HG03571 (cell line): Measurements from ENCODE around the gene MYO1F.
"Not testable (repeated sequence)": the region's sequence is repeated elsewhere in the genome, so short reads cannot be mapped to it uniquely, and the experiment has no call there.

Experiments
- ATAC-seq: cut with Tn5 transposase; IDR thresholded peaks from one replicate; pipeline ENCODE4 v1.9.1; 2021; ENCODE audit not compliant: unreplicated experiment

Gene MYO1F

GRCh38 chr19:8519388-8519787 lies 57.9 kb downstream of the MYO1F start:
- no peak for ATAC-seq

GRCh38 chr19:8518536-8518935 lies 58.7 kb downstream of the MYO1F start:
- no peak for ATAC-seq

- ATAC-seq: no peak
Observed at GRCh38 chr19:8517551-8518442, 59.4 kb downstream of the MYO1F start.

GRCh38 chr19:8515317-8515716 lies 61.9 kb downstream of the MYO1F start:
- ATAC-seq: no peak

- not testable (repeated sequence) for ATAC-seq
Observed at GRCh38 chr19:8514505-8515009, 62.7 kb downstream of the MYO1F start.

- peak; percentile 85 for ATAC-seq
Observed at GRCh38 chr19:8513687-8514504, 63.3 kb downstream of the MYO1F start, which contains the start of gene ZNF414. Gene ZNF414 (minus strand): TSS chr19:8514167. CDS start chr19:8514046, 121 bp downstream.

GRCh38 chr19:8513036-8513686 lies 64.1 kb downstream of the MYO1F start:
- ATAC-seq: no peak

- no peak for ATAC-seq
Observed at GRCh38 chr19:8512115-8512967, 64.9 kb downstream of the MYO1F start.

- ATAC-seq: no peak
Observed at GRCh38 chr19:8511573-8512101, 65.6 kb downstream of the MYO1F start.

- no peak for ATAC-seq
Observed at GRCh38 chr19:8510589-8511115, 66.6 kb downstream of the MYO1F start.

GRCh38 chr19:8506402-8506957 lies 70.8 kb downstream of the MYO1F start:
- ATAC-seq: no peak

- no peak for ATAC-seq
Observed at GRCh38 chr19:8505680-8506401, 71.4 kb downstream of the MYO1F start.

- no peak for ATAC-seq
Observed at GRCh38 chr19:8504919-8505318, 72.3 kb downstream of the MYO1F start.

GRCh38 chr19:8504171-8504570 lies 73.1 kb downstream of the MYO1F start:
- ATAC-seq: no peak

- no peak for ATAC-seq
Observed at GRCh38 chr19:8503510-8503909, 73.7 kb downstream of the MYO1F start.

GRCh38 chr19:8501981-8502380 lies 75.3 kb downstream of the MYO1F start:
- ATAC-seq: no peak

- ATAC-seq: no peak
Observed at GRCh38 chr19:8501516-8501915, 75.7 kb downstream of the MYO1F start.

- ATAC-seq: no peak
Observed at GRCh38 chr19:8500158-8500557, 77.1 kb downstream of the MYO1F start.
